Caki2 (cell line): ENCODE data around the gene PDCD6IP. TPM values are rescaled to one million over a fixed set of nuclear protein-coding genes. Genes with fewer than 3 reads are reported as not detected.
"Not testable (repeated sequence)": the region's sequence is repeated elsewhere in the genome, so short reads cannot be mapped to it uniquely, and the experiment has no call there.

Experiments
- DNase-seq: peaks from one replicate; pipeline ENCODE4 v3.0.0-alpha.2; 2015; ENCODE audit warnings: low read depth
- in situ Hi-C: cut with HindIII; loops from 2 replicates; pipeline ENCODE4 v1.10.0; 2016; ENCODE audit warnings: low sequenced_read_pairs, low pct_unique_long_range_greater_than_20kb, mixed read lengths
- total RNA-seq: library from RNA; depleted of rRNA; stranded (reverse); fragments of >200 nt; shearing (Covaris generic); gene quantifications from 2 replicates; pipeline ENCODE4 v1.2.3, GENCODE V29; 2014; ENCODE audit warnings: low replicate concordance

Gene PDCD6IP
- total RNA-seq, 1 experiment from 2014 or later: 72.1 TPM

- in situ Hi-C loops: no loop called here
- DNase-seq: no peak
Observed at GRCh38 chr3:33834096-33834453, 35.6 kb downstream of the PDCD6IP start.

- in situ Hi-C loops, DNase-seq: not testable (repeated sequence)
Observed at GRCh38 chr3:33837182-33837581, 38.8 kb downstream of the PDCD6IP start.

- DNase-seq: no peak
- in situ Hi-C loops: no loop called here
Observed at GRCh38 chr3:33839283-33839682, 40.9 kb downstream of the PDCD6IP start.

GRCh38 chr3:33840179-33840578 lies 41.7 kb downstream of the PDCD6IP start:
- DNase-seq: no peak
- in situ Hi-C loops: no loop called here

GRCh38 chr3:33848624-33849347 lies 50.4 kb downstream of the PDCD6IP start:
- in situ Hi-C loops: no loop called here
- no peak for DNase-seq

GRCh38 chr3:33850599-33850998 lies 52.2 kb downstream of the PDCD6IP start:
- in situ Hi-C loops: not testable (repeated sequence)

GRCh38 chr3:33855407-33855806 lies 57.0 kb downstream of the PDCD6IP start:
- DNase-seq: not testable (repeated sequence)

More at GRCh38 chr3:33850599-33850998, 52.2 kb downstream of the PDCD6IP start:
- not testable (repeated sequence) for DNase-seq

GRCh38 chr3:33855884-33856546 lies 57.6 kb downstream of the PDCD6IP start:
- no peak for DNase-seq
- in situ Hi-C loops: no loop called here

More at GRCh38 chr3:33855407-33855806, 57.0 kb downstream of the PDCD6IP start:
- in situ Hi-C loops: not testable (repeated sequence)

- DNase-seq, in situ Hi-C loops: not testable (repeated sequence)
Observed at GRCh38 chr3:33857701-33858100, 59.3 kb downstream of the PDCD6IP start.

GRCh38 chr3:33858131-33858530 lies 59.7 kb downstream of the PDCD6IP start:
- DNase-seq: no peak
- in situ Hi-C loops: no loop called here

- in situ Hi-C loops: no loop called here
Observed at GRCh38 chr3:33860373-33861050, 62.1 kb downstream of the PDCD6IP start.

GRCh38 chr3:33865133-33865532 lies 66.7 kb downstream of the PDCD6IP start:
- in situ Hi-C loops: no loop called here
- DNase-seq: no peak

More at GRCh38 chr3:33860373-33861050, 62.1 kb downstream of the PDCD6IP start:
- DNase-seq: no peak

GRCh38 chr3:33868309-33868708 lies 69.9 kb downstream of the PDCD6IP start:
- no peak for DNase-seq
- in situ Hi-C loops: no loop called here

GRCh38 chr3:33869977-33870376 lies 71.5 kb downstream of the PDCD6IP start:
- in situ Hi-C loops: no loop called here

GRCh38 chr3:33874815-33875214 lies 76.4 kb downstream of the PDCD6IP start:
- no peak for DNase-seq
- in situ Hi-C loops: no loop called here

More at GRCh38 chr3:33869977-33870376, 71.5 kb downstream of the PDCD6IP start:
- no peak for DNase-seq

- in situ Hi-C loops: no loop called here
- no peak for DNase-seq
Observed at GRCh38 chr3:33875680-33876079, 77.2 kb downstream of the PDCD6IP start.

- in situ Hi-C loops: no loop called here
- no peak for DNase-seq
Observed at GRCh38 chr3:33877187-33877586, 78.8 kb downstream of the PDCD6IP start.

- in situ Hi-C loops: no loop called here
- DNase-seq: no peak
Observed at GRCh38 chr3:33879540-33879939, 81.1 kb downstream of the PDCD6IP start.
